Kidney glomerular epithelial cell (primary cell): ENCODE data around the gene BATF3.
A peak's percentile ranks its signal among the peaks of the same experiment; 100 is the strongest.
"Not testable (repeated sequence)": the region's sequence is repeated elsewhere in the genome, so short reads cannot be mapped to it uniquely, and the experiment has no call there.

ENCODE experiments used
- DNase-seq: peaks from one replicate; lab custom pipeline; 2025; lab: John Stamatoyannopoulos, UW

The BATF3 gene

DNA sequence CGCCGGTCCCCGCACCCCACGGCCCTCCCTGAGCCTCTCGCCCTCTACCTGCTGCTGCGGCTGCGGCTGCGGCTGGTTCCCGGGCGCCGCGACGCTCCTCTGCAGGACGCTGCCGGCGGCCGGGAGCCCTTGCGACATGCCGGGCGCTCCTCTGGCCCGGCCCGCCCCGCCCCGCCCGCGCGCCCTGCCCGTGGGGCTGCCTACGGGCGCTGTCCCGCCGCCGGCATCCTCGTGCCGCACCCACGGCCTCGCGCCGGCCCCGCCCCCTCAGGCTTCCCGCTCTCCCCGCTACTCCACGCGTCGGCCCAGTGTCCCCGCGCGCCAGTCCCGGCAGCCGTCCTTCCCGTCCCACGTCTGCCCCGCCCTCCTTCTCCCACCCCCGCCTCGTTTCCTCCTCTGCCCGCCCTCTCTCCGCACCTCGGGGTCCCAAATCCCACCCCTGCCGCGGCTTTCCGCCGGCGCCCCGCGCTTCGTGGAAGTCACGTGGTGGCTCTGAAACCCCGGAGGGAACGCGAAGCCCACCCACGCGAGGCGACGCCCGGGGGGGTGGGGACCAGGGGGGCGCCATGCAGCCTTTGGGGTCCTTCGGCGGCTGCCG, at the start of gene BATF3:
Gene BATF3 (minus strand): TSS at position 216 of the 598 bp plus-strand sequence. CDS start 78 bp downstream, at position 138.
- no peak for DNase-seq

DNA sequence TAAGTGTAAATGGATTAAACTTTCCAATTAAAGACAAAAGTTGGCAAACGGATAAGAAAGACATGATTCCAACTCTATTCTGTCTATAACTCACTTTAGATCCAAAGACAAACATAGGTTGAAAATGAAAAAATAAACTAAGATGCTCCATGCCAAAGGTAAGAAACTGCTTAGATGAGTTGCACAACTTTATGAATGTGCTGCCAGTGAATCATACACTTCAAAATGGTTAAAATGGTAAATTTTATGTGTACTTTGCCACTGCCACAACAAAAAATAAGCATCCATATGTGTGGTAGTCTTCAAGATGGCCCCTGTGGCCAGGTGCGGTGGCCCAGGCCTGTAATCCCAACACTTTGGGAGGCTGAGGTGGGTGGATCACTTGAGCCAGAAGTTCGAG, 46.9 kb upstream of the BATF3 start:
- DNase-seq = no peak

DNA sequence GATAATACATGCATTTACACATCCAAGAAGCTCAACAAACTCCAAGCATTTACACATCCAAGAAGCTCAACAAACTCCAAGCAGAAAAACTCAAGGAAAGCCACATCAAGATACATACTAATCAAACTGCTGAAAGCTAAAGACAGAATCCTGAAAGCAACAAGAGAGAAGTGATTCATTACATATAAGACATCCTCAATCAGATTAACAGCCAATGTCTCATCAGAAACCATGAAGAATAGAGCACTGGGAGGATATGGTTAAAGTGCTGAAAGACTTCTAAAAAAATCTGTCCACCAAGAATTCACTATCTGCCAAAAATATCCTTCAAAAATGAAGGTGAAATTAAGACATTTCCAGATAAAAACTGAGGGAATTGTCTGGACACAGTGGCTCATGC, 45.7 kb upstream of the BATF3 start:
- DNase-seq = no peak

GRCh38 chr1:212743901-212744475, 44.3 kb upstream of the BATF3 start:
- DNase-seq = no peak

DNA sequence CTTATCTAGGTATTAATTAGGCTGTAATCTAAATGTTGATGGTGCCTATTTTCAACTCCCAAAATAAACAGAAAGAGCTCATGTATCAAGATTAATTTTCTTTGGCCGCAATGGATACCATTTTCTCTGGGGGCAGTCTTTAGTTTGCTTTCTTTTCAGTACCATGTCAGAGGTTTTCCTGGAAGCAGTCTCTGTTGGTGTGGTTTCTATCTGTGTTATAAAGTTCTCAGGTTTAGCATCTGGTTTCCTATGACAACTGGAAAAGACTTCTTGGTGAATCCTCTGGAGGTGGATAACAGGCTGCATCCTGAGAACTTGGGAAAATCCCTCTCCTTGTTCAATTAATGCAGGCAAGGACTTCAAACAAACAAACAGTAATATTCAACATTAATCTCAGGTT, 38.7 kb upstream of the BATF3 start:
- DNase-seq = no peak

DNA sequence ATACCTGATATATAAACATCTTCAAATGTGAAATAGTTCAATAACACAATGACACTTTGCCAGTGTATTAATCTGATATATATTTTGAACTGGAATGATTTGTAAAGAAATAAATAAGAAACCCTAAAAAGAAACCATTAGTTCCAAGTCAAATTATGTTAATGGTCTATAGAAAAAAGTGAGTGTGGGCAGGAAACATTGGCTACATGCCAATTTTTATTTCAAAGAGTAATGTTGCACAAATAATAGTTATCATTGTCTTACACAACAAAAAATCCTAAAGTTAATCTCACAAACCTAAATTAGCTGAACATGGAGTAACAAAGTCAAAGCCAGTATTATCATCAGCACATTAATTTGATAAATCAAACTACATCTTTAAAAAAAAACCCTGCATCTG, 37.9 kb upstream of the BATF3 start:
- DNase-seq = no peak

DNA sequence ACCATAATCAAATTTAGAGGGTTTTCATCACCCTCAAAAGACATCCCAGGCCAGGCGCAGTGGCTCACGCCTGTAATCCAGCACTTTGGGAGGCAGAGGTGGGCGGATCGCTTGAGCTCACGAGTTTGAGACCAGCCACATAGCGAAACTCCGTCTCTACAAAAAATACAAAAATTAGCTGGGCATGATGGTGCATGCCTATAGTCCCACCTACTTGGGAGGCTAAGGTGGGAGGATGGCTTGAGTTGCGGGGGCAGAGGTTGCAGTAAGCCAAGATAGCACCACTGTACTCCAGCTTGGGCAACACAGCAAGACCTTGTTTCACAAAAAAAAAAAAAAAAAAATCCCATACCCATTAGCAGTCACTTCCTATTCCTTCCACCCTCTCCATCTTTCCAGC, 33.5 kb upstream of the BATF3 start:
- no peak for DNase-seq

DNA sequence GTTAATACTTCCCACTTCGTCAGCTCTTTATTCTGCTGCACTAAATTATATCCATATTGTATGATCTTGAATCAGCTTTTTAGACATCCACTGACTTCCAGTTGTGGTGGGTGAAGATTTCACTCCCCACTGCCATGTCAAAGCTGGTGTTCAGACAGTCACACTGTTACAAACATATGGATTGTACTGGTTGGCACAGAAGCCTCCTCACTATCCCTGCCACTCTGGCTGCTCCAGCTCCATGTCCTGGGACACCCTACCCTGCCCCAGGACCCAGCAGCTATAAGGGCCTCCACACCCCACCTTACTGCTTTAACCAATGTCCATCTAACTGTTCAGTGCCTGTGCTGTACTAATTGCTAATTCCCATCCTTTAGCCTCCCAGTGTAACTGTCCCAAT, 32.0 kb upstream of the BATF3 start:
- no peak for DNase-seq

GRCh38 chr1:212728606-212729005, 29.0 kb upstream of the BATF3 start:
- DNase-seq = no peak

DNA sequence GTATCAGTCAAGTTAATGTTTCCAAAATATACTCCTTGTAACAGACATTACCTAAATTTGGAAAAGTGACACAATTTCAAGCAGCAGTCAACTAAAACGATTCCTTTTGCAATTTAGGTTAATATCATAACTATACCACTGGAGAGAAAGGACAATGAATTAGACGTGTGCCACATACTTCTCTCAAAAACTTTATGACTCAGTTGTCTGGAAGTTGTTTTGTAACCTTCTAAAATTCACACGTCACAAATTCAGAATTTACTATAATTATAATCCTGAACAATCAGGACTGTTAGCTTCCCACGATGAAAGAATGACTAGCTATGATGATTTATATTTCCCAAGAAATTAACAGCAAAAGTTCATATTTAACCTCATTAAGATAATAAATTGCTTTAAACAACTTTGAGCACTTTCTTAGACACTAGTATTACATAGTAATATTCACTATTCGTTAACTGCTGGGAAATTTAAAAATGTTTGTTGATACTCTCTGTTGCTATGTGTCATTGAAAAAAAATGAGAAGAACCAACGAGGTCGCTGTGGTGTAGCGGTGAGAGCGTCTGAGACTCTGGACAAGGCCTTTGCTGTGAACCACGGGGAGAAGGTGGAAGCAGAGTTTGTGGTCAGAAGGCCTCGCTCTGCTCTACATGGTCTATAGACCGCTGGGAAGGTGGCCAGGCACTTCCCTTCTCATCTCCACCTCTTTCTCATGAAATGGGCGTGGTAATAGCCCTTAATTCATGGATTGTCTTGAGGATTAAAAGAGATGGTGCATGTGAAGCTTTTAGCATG, 27.9 kb upstream of the BATF3 start:
- DNase-seq = peak; percentile 30

DNA sequence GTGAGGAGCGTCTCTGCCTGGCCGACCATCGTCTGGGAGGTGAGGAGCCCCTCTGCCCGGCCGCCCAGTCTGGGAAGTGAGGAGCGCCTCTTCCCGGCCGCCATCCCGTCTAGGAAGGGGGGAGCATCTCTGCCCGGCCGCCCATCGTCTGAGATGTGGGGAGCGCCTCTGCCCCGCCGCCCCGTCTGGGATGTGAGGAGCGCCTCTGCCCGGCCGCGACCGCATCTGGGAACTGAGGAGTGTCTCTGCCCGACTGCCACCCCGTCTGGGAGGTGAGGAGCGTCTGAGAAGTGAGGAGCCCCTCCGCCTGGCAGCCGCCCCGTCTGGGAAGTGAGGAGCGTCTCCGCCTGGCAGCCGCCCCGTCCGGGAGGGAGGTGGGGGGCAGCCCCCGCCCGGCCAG, 25.0 kb upstream of the BATF3 start:
- DNase-seq = not testable (repeated sequence)

DNA sequence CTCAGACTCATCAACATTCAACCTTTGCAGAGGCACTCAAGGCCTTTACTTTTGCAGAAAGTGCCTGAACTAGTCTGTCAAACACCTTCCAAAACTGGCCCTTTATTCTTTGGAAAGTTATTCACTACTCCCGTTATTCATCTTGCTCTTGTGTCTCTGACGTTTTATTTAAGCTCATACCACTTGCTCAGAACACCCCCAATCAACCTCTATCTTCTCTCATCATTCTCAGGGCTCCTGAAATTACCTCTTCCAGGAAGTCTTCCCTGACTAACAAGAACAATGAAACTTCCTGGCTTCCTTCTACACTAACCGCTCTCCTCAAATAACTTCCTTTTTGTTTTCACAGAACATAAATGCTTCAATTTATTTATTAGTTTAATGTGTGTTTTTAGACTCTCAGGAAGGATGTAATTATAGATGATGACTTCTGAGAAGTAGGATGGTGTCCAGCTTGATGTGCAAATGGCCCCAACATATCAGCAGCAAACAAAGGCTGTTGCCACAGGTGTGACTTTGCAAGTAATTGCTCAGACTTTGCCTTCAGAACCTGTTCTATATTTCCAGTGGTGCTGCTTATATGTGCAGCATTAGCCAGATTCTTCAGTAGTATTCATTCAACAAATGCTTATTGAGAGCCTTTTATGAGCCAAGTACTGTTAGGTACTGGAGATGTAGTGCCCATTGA, 22.8 kb upstream of the BATF3 start:
- no peak for DNase-seq

GRCh38 chr1:212721388-212722247, 22.0 kb upstream of the BATF3 start:
- DNase-seq = peak; percentile 13

- no peak for DNase-seq
Observed at GRCh38 chr1:212719633-212720032, 20.0 kb upstream of the BATF3 start.

DNA sequence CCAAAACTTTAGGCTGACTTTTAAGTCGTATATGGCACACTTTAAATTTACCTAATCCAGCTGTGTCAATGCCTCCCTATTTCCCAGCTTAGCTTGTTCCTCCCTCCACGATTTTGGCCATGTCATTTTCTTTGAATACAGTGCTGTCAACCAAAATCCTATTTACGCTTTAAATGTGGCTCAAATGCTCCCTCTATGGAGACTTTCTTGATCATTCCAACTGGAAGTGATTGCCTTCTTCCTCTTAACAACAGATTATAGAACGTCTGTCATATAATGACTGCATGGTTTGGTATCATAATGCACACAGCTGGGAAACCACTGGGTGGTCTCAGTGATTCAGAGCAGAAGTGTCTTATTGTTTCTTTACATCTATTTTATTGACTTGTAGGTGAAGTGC, 18.9 kb upstream of the BATF3 start:
- DNase-seq = no peak

DNA sequence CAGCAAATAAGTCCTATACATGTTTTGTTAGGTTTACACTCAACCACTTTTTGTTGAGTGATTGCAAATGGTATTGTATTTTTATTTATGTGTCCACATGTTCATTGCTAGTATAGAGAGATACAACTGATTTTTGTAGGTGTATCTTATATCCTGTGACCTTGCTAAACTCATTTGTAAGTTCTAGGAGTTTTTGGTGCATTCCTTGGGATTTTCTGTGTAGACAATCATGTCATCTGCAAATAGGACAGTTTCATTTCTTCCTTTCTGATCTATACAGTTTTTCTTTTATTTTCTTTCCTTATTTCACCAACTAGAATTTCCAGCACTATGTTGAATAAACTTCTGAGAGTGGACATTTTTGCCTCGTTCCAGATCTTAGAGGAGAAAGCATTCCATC, 16.5 kb upstream of the BATF3 start:
- no peak for DNase-seq

DNA sequence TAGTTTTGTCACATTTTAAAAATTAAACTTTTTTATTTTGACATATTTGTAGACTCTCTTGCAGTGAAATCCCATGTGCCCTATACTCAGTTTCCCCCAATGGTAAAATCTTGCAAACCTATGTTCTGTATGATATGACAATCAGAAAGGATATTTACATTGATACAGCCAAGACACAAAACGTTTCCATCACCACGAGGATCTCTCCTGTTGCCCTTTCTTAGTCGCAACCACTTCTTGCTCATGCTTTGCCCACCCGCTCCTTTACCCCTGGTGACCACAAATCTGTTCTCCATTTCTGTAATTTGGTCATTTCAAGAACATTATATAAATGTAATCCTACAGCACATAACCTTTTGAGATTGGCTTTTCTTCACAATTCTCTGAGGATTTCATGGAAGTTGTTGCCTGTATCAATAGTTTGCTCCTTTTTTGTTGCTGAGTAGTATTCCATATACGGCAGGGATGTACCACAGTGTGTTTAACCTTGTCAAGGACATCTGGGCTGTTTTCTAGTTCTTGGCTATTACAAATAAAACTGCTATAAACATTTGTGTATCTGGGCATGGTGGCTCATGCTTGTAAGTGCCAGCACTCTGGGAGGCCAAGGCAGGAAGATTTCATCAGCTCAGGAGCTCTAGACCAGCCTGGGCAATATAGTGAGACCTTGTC, 14.0 kb upstream of the BATF3 start:
- no peak for DNase-seq

- DNase-seq = peak; percentile 9
Observed at GRCh38 chr1:212712451-212713303, 13.0 kb upstream of the BATF3 start.

DNA sequence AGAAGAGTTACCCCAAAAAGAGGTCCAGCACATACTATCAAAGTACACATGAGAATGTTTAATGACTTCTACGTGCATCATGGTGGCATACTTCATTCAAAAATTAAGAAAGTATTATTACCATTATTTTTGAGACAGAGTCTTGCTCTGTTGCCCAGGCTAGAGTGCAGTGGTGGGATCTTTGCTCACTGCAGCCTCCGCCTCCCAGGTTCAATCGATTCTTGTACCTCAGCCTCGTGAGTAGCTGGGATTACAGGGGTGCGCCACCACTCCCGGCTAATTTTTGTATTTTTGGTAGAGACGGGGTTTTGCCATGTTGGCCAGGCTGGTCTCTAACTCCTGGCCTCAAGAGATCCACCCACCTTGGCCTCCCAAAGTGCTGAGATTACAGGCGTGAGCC, 12.3 kb upstream of the BATF3 start:
- not testable (repeated sequence) for DNase-seq

GRCh38 chr1:212710566-212710965, 10.9 kb upstream of the BATF3 start:
- DNase-seq = no peak
